Adrenal gland (tissue), 12 donors: ENCODE measurements around the gene RSL24D1. TPM values are rescaled to one million over a fixed set of nuclear protein-coding genes. Genes with fewer than 3 reads are reported as not detected.

Experiments
- DNase-seq, 7 donors: peaks; one replicate each; pipeline ENCODE4 v3.0.0-alpha.2; 2019 to 2020
- H3K27ac ChIP-seq, 5 donors: fragments of 200-600 bp; sonication (generic) in 4 of 5; 1 replicate in 3 of 5; 2 replicates in 2 of 5; pipeline versions ENCODE4 v1.5.1 to v1.8.0; 2016 to 2020; ENCODE audit warnings: mild to moderate bottlenecking in 1 of 5
- H3K27me3 ChIP-seq: fragments of 200-600 bp; 2 replicates; pipeline ENCODE4 v1.8.0; 2021
- H3K36me3 ChIP-seq, 2 donors: fragments of 200-600 bp; replicated peaks in 1 of 2; 1 replicate in 1 of 2; 2 replicates in 1 of 2; pipeline versions ENCODE4 v1.5.1 to v1.8.0; 2018 to 2022
- H3K4me1 ChIP-seq, 2 donors: fragments of 200-600 bp; replicated peaks in 1 of 2; 1 replicate in 1 of 2; 2 replicates in 1 of 2; pipeline versions ENCODE4 v1.5.1 to v1.8.0; 2018 to 2021
- H3K4me3 ChIP-seq, 4 donors: fragments of 200-600 bp; sonication (generic) in 3 of 4; one replicate each; pipeline ENCODE4 v1.5.1; 2016 to 2018
- H3K9me3 ChIP-seq, 3 donors: fragments of 200-600 bp; sonication (generic) in 1 of 3; replicated peaks in 1 of 3; 1 replicate in 2 of 3; 2 replicates in 1 of 3; pipeline versions ENCODE4 v1.5.1 to v1.8.0; 2016 to 2021
- POLR2A ChIP-seq, 2 donors: fragments of 450-650 bp; IDR thresholded peaks; one replicate each; pipeline ENCODE4 v1.6.1; 2017; ENCODE audit warnings: antibody characterized with exemption in 2 of 2, mild to moderate bottlenecking in 2 of 2, moderate library complexity in 1 of 2
- WGBS, 4 donors: extraction: QIAGEN DNeasy Blood & Tissue Kit in 2 of 4; methylation state at CpG; one replicate each; pipeline versions ENCODE4 v1.1.5 to v1.1.7; 2013 to 2017; 5-methylcytosine and 5-hydroxymethylcytosine counted together
- intact Hi-C, 2 donors: fragments of 100-400 bp; cut with DNase I; formaldehyde crosslinking; loops; one replicate each; pipeline versions ENCODE4 v1.14.1 to v1.15.0; 2022 to 2023
- polyA plus RNA-seq, 3 donors: library from polyadenylated mRNA; stranded (reverse); fragments of 200-250 nt in 2 of 3; fragments of 350-450 nt in 1 of 3; fragmentation: Illumina TruSeq in 1 of 3; extraction: RNeasy Lipid Tissue Mini Kit (QIAGEN cat#74804) in 1 of 3; gene quantifications; one replicate each; pipeline ENCODE4 v1.2.3, GENCODE V29; 2013 to 2014
- total RNA-seq, 9 donors: library from RNA; depleted of rRNA in 4 of 9; stranded (reverse); fragments of >200 nt in 4 of 9; fragments of 120-200 nt in 1 of 9; fragmentation: NEBNext Ultra II Directional in 1 of 9; extraction: Animal tissue kit (Norgen Biotek cat#: 25700) in 1 of 9; gene quantifications; one replicate each; pipeline versions ENCODE4 v1.1.0 to v1.2.4, GENCODE V29; 2013 to 2023
- TF ChIP-seq, protein P1 (sequence below), 6 experiments: fragments of 450-650 bp in 4 of 6; fragments of 200-600 bp in 2 of 6; sonication (generic) in 1 of 6; IDR thresholded peaks; 1 replicate in 5 of 6; 2 replicates in 1 of 6; pipeline versions ENCODE4 v1.5.1 to v1.8.0; 2016 to 2021; ENCODE audit warnings: antibody characterized with exemption in 6 of 6, mild to moderate bottlenecking in 2 of 6, moderate library complexity in 1 of 6
- donor health status: healthy with polysubstance abuse.
- donor health status: Bipolar disorder and iron deficiency.
- donor health status: DM: yes; HTN: yes; CAD: no.
- donor health status: DM: no; HTN: no; CAD: no.
- donor health status: DM: no; HTN: no; CAD: no.
- donor health status: DM: yes; HTN: yes; CAD: no.

Gene RSL24D1
- total and polyA plus RNA-seq, 12 donors = 31.9 to 76.2 (median 50.7) TPM

DNA sequence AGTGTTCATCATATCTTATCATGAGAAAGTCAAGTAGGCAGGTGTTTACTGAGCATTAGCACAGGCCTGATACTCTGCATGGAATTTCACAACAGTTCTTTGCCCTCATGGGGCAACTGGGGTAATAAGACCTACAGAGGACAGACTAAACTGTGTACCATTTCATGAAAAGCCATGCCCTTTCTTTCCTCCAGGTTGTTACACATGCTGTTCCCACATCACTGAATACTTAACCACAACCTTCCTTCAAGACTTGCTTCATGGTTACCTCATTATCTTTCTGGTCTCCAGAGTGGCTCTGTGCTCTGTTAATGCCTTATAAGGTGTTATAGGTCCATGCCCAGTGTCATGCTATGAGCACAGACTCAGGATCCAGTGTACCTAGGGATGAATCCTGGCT, 28.2 kb upstream of the RSL24D1 start:
- intact Hi-C loops = loop anchor here in 1 of 2 donors (5.0 kb wide), 1 partner anchor 67 kb away; no protein-coding TSS in a partner anchor
- H3K27ac ChIP-seq = no peak overlapping the region
- H3K27me3 ChIP-seq = no peaks in the 10 kb centered on the region
- H3K4me1 ChIP-seq = no peaks in the 10 kb centered on the region
- H3K4me3 ChIP-seq = no peak overlapping the region
- no peak for DNase-seq
- H3K9me3 ChIP-seq = no peaks in the 10 kb centered on the region
- H3K36me3 ChIP-seq = peaks cover 0 to 3% of the 10 kb centered on the region in 2 donors
- TF ChIP-seq POLR2A (IDR thresholded peaks at IDR 0.05) = no peak
- TF ChIP-seq, protein P1, sequence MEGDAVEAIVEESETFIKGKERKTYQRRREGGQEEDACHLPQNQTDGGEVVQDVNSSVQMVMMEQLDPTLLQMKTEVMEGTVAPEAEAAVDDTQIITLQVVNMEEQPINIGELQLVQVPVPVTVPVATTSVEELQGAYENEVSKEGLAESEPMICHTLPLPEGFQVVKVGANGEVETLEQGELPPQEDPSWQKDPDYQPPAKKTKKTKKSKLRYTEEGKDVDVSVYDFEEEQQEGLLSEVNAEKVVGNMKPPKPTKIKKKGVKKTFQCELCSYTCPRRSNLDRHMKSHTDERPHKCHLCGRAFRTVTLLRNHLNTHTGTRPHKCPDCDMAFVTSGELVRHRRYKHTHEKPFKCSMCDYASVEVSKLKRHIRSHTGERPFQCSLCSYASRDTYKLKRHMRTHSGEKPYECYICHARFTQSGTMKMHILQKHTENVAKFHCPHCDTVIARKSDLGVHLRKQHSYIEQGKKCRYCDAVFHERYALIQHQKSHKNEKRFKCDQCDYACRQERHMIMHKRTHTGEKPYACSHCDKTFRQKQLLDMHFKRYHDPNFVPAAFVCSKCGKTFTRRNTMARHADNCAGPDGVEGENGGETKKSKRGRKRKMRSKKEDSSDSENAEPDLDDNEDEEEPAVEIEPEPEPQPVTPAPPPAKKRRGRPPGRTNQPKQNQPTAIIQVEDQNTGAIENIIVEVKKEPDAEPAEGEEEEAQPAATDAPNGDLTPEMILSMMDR (IDR thresholded peaks at IDR 0.05) = no peak

DNA sequence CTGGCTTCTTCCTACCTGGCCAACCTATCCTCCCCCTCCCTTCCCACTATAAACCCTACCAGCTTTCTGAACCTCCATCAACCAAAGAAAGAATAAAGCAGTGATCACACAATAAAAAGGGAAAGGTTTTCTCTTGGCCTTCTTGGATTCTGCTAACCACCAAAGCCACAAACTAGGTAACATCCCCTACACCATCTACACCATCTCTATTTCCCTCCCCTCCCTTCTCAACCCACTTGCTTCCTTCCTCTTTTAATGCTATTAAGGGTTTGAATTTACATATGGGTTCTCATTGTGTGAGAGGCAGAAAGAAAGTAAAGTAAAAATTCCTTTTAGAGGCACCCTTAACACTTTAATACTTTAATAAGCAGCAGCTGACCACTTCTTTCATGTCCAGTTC, 25.8 kb upstream of the RSL24D1 start:
- Histone ChIP-seq H3K4me1 (peaks cover 0 to 5% of the 10 kb centered on the region in 2 donors), H3K36me3 (peaks cover 0 to 3% of the 10 kb centered on the region in 2 donors), H3K9me3 (no peaks in the 10 kb centered on the region), H3K4me3 (no peak overlapping the region), H3K27me3 (no peaks in the 10 kb centered on the region), H3K27ac (no peak overlapping the region)
- intact Hi-C loops = loop anchor here (2.0 to 5.0 kb wide), 2 partner anchors 68 to 70 kb away; no protein-coding TSS in a partner anchor
- no peak for TF ChIP-seq POLR2A (IDR thresholded peaks at IDR 0.05)
- TF ChIP-seq, protein P1 (IDR thresholded peaks at IDR 0.05) = no peak
- no peak for DNase-seq

DNA sequence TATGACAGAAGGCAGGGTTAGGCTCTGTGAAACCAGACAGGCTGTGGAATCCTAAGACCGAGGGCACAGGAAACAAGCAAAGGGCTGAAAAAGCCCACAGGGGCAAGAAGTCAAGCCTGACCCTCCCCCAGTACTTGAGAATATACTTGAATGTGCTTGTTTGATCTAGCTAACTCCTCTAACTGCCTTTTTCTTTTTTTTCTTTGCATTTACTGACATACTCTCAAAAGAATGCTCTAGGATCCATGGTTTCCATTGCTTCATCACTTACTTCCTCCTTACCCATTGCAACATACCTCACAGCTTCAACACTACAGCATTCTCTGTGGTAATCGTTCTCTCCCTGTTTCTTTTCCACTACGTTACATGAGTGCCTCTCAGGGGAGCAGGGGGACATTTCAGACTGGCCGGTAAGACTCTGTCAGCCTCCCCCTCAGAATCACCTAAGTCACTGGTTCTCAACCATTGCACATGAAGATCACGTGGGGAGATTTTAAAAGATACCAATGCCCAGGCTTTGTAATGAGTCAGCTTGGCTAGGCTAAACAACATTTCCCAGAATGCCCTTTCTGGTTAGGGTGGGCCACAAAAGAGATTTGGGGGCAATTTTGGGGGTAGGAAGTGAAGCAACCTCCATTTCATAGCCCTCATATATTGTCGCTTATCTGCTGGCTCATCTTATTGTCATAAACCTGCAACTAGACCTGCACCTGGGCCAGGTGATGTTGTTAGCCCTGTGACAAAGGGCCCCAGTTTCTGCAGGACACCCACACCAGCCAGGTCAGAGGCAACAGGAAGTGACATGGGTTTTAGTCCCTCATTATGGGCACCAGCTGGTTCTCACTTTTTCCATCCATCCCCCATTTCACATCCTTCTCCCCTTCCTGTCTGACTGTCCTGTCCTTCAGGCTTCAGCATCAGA, 24.6 kb upstream of the RSL24D1 start:
- no peaks in the 10 kb centered on the region for H3K9me3 ChIP-seq
- peaks cover 0 to 5% of the 10 kb centered on the region in 2 donors for H3K4me1 ChIP-seq
- no peak overlapping the region for H3K4me3 ChIP-seq
- TF ChIP-seq, protein P1 (IDR thresholded peaks at IDR 0.05) = no peak
- no peak for TF ChIP-seq POLR2A (IDR thresholded peaks at IDR 0.05)
- H3K27me3 ChIP-seq = no peaks in the 10 kb centered on the region
- intact Hi-C loops = loop anchor here (2.0 to 5.0 kb wide), 2 partner anchors 69 to 71 kb away; no protein-coding TSS in a partner anchor
- DNase-seq = peak in 3 of 7 donors; percentile 26 to 32 (median 27)
- H3K27ac ChIP-seq = peak overlapping the region in 2 of 5 donors; percentile 53 to 74
- peaks cover 0 to 3% of the 10 kb centered on the region in 2 donors for H3K36me3 ChIP-seq
- WGBS, 4 donors = 68 to 78% (median 69%) methylated on average over 5 to 6 of the region's 6 CpGs

DNA sequence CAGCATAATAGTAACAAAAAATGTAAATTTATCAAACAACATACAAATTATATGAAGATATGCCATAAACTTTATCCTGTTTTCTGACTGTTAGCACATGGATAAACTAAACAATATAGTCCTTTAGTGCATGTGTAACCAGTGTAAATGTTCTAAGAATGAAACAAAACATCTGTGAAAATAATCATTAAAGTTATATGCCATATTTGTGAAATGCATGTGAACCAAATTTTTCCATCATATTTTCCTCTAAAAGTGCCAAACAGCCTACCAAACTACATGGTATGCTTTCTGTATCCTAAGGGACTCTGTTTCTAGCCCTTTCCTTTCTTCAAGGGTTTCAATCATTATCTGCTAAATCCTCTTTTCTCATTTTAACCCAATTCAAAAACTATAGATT, 23.9 kb upstream of the RSL24D1 start:
- no peak for DNase-seq
- intact Hi-C loops = loop anchor here in 1 of 2 donors (5.0 kb wide), 1 partner anchor 72 kb away; no protein-coding TSS in a partner anchor
- peaks cover 0 to 1% of the 10 kb centered on the region in 2 donors for H3K36me3 ChIP-seq
- H3K4me1 ChIP-seq = peaks cover 0 to 5% of the 10 kb centered on the region in 2 donors
- H3K9me3 ChIP-seq = no peaks in the 10 kb centered on the region
- peak overlapping the region in 2 of 5 donors; percentile 53 to 74 for H3K27ac ChIP-seq
- no peak for TF ChIP-seq POLR2A (IDR thresholded peaks at IDR 0.05)
- TF ChIP-seq, protein P1 (IDR thresholded peaks at IDR 0.05) = no peak
- H3K27me3 ChIP-seq = no peaks in the 10 kb centered on the region
- H3K4me3 ChIP-seq = no peak overlapping the region
